ENCODE data around the gene CYBA. TPM values are rescaled to one million over a fixed set of nuclear protein-coding genes. Genes with fewer than 3 reads are reported as not detected.

CYBA gene
- total RNA-seq, 1 donor from 2014 or later, result 877 TPM

DNA sequence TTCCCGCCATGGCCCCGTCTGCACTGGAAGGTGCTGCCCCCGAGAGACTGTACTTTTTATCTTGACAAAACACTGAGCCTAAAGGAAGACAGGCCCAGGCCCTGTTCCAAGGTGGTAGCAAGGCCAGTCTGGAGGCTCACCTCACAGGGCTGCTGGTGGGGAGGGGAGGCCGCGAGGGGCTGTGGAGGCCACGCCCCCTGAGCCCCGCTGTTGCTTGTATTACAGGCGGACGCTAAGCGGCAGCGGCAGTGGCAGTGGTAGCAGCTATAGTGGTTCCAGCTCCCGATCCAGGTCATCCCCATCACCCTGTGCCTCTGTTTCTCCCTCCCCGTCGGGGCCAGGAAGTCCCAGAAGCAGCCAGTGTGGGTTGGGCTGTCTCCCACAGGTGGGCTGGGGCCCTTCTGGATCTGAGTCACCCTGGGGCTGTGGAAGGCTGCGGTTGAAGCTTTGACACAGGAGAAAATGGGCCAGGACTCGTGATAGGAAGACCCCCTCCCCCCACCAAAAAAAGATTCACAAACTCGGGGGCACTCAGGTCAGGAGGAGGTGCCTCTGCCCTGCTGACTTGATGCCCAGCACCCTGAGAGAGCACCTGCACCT, 25.8 kb downstream of the CYBA start:
- H3K4me3 ChIP-seq (ENCODE audit: low read depth, low read length), result no peak overlapping the region
- TF ChIP-seq, protein P1, sequence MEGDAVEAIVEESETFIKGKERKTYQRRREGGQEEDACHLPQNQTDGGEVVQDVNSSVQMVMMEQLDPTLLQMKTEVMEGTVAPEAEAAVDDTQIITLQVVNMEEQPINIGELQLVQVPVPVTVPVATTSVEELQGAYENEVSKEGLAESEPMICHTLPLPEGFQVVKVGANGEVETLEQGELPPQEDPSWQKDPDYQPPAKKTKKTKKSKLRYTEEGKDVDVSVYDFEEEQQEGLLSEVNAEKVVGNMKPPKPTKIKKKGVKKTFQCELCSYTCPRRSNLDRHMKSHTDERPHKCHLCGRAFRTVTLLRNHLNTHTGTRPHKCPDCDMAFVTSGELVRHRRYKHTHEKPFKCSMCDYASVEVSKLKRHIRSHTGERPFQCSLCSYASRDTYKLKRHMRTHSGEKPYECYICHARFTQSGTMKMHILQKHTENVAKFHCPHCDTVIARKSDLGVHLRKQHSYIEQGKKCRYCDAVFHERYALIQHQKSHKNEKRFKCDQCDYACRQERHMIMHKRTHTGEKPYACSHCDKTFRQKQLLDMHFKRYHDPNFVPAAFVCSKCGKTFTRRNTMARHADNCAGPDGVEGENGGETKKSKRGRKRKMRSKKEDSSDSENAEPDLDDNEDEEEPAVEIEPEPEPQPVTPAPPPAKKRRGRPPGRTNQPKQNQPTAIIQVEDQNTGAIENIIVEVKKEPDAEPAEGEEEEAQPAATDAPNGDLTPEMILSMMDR (conservative IDR thresholded peaks at IDR 0.05; ENCODE audit: low read depth, low read length), result no peak
- DNase-seq (ENCODE audit: low read depth), result no peak

DNA sequence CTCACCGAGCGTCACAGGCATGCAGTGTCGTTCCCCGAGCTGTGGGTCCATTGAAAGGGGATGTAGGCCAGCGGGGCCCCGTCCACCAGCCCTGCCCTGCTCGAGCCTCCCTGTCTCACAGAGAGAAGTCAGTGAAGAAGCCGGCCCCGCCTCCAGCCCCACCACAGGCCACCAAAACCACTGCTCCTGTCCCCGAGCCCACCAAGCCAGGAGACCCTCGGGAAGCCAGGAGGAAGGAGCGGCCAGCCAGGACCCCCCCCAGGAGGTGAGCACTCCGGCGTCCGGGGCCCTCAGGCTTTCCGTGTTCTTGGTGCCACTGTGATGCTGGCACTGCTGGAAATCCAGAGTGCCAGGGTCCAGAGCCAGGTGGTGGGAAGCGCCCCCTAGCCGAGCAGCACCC, 26.4 kb downstream of the CYBA start:
- TF ChIP-seq, protein P1 (conservative IDR thresholded peaks at IDR 0.05; ENCODE audit: low read depth, low read length), result no peak
- no peak for DNase-seq (ENCODE audit: low read depth)

DNA sequence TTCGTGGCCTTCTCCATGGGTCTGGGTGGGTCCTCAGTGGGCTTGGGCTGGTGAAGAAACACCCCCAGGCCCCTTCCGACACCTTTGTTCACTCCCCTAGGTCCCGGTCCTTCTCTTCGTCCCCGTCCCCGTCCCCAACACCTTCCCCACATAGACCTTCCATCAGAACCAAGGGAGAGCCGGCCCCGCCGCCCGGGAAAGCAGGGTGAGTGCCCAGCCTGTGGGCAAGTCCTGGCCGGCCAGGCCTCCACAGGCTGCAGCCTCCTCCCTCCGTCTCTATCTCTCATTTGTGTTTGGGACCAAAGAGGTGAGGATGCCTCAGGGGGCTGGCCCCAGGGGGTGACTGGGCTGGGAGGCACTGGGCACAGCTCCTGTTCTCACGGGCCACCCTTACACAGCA, 27.0 kb downstream of the CYBA start:
- no peak for DNase-seq (ENCODE audit: low read depth)
- no peak overlapping the region for H3K4me3 ChIP-seq (ENCODE audit: low read depth, low read length)
- TF ChIP-seq, protein P1 (conservative IDR thresholded peaks at IDR 0.05; ENCODE audit: low read depth, low read length), result no peak

More for the DNA sequence above, 26.4 kb downstream of the CYBA start:
- no peak overlapping the region for H3K4me3 ChIP-seq (ENCODE audit: low read depth, low read length)

DNA sequence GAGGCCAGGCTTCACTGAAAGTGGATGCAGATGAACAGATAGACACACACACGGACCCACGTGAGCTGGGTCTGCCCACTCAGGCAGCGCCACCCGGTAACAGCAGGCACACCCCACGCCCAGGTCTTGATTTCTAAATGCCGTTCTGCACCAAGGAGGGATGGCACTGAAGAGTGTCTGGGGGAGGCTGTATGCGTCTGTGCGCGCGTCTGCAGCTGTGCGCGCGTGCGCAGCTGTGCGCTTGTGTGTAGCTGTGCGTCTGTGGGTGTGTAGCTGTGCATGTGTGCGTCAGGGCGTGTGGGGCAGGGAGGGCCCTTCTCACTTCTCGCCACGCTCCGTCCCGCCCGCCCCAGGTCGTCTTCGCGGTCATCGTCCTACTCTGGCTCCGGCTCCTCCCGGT, 28.0 kb downstream of the CYBA start:
- H3K4me3 ChIP-seq (ENCODE audit: low read depth, low read length), result no peak overlapping the region
- no peak for DNase-seq (ENCODE audit: low read depth)
- TF ChIP-seq, protein P1 (conservative IDR thresholded peaks at IDR 0.05; ENCODE audit: low read depth, low read length), result no peak

DNA sequence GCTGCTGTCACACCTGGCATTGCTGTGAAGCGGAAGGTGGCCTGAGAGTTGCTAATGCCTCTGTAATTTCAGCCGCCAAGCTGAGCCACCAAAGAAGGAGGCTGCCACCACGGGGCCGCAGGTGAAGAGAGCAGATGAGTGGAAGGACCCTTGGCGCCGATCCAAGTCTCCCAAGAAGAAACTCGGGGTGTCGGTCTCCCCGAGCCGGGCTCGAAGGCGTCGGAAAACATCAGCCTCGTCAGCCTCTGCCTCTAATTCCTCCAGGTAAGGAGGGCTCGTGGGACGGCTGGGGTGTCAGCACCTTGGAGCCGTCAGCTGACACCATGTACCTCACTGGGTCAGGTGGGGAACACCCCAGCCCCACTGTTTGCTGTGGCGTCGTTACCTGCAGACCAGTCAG, 28.7 kb downstream of the CYBA start:
- TF ChIP-seq, protein P1 (conservative IDR thresholded peaks at IDR 0.05; ENCODE audit: low read depth, low read length), result no peak
- no peak overlapping the region for H3K4me3 ChIP-seq (ENCODE audit: low read depth, low read length)
- no peak for DNase-seq (ENCODE audit: low read depth)

- no peak overlapping the region for H3K4me3 ChIP-seq (ENCODE audit: low read depth, low read length)
- DNase-seq (ENCODE audit: low read depth), result no peak
- TF ChIP-seq, protein P1 (conservative IDR thresholded peaks at IDR 0.05; ENCODE audit: low read depth, low read length), result no peak
Observed at GRCh38 chr16:88619859-88620815, 30.7 kb downstream of the CYBA start.

Measured in epithelial cell of proximal tubule (primary cell).